ENCODE data around the gene BCLAF1.

DNA sequence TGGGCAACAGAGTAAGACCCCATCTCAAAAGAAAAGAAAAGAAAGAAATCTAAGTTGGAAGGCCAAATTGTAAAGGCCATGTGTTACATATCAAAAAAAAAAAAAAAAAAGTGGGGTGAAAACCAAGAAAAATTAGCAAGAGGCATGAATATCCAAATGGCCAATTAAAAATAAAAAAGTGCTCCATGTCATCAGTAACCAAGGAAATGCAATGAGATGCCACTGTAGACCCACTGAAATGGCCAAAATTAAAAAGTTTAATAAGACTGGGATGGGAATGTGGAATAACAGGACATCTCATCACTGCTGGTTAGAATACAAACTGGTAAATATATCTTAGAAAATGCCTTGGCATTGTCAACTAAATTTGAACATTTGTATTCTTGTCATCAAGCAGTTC is 30.1 kb upstream of the BCLAF1 start:
- TF ChIP-seq, protein P1, sequence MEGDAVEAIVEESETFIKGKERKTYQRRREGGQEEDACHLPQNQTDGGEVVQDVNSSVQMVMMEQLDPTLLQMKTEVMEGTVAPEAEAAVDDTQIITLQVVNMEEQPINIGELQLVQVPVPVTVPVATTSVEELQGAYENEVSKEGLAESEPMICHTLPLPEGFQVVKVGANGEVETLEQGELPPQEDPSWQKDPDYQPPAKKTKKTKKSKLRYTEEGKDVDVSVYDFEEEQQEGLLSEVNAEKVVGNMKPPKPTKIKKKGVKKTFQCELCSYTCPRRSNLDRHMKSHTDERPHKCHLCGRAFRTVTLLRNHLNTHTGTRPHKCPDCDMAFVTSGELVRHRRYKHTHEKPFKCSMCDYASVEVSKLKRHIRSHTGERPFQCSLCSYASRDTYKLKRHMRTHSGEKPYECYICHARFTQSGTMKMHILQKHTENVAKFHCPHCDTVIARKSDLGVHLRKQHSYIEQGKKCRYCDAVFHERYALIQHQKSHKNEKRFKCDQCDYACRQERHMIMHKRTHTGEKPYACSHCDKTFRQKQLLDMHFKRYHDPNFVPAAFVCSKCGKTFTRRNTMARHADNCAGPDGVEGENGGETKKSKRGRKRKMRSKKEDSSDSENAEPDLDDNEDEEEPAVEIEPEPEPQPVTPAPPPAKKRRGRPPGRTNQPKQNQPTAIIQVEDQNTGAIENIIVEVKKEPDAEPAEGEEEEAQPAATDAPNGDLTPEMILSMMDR (IDR thresholded peaks at IDR 0.05), result no peak
- TF ChIP-seq EP300 (IDR thresholded peaks at IDR 0.05), result no peak
- no peak for TF ChIP-seq POLR2A (IDR thresholded peaks at IDR 0.05)

All from ovary (tissue), 3 donors.